ENCODE data around the gene KLHL30.

The KLHL30 gene

GRCh38 chr2:238155761-238156694, 17.6 kb downstream of the KLHL30 start:
- no peak for TF ChIP-seq CTCF (IDR thresholded peaks at IDR 0.05; ENCODE audit: low read depth, low read length)
- H3K4me3 ChIP-seq (ENCODE audit: low read depth, low read length), result no peak overlapping the region

- no peak for TF ChIP-seq CTCF (IDR thresholded peaks at IDR 0.05; ENCODE audit: low read depth, low read length)
- no peak overlapping the region for H3K4me3 ChIP-seq (ENCODE audit: low read depth, low read length)
Observed at GRCh38 chr2:238157506-238158017, 19.1 kb downstream of the KLHL30 start.

- H3K4me3 ChIP-seq (ENCODE audit: low read depth, low read length), result no peak overlapping the region
Observed at GRCh38 chr2:238158018-238158508, 19.6 kb downstream of the KLHL30 start.

GRCh38 chr2:238158509-238159070, 20.1 kb downstream of the KLHL30 start, which contains the start of gene ERFE:
Gene ERFE, plus strand, starts transcription at chr2:238158970. Its CDS starts 38 bp downstream, at chr2:238159008.
- 0 out of 2 replicates have a peak, but pooled peaks have one; percentile 21 for TF ChIP-seq CTCF (IDR thresholded peaks at IDR 0.05; ENCODE audit: low read depth, low read length)
- peak within 1 kb of the TSS; percentile 56 for H3K4me3 ChIP-seq (ENCODE audit: low read depth, low read length)

More at GRCh38 chr2:238158018-238158508, 19.6 kb downstream of the KLHL30 start:
- no peak for TF ChIP-seq CTCF (IDR thresholded peaks at IDR 0.05; ENCODE audit: low read depth, low read length)

- peak overlapping the region; percentile 56 for H3K4me3 ChIP-seq (ENCODE audit: low read depth, low read length)
- no peak for TF ChIP-seq CTCF (IDR thresholded peaks at IDR 0.05; ENCODE audit: low read depth, low read length)
Observed at GRCh38 chr2:238159071-238159539, 20.6 kb downstream of the KLHL30 start.

GRCh38 chr2:238159661-238160205, 21.3 kb downstream of the KLHL30 start:
- TF ChIP-seq CTCF (IDR thresholded peaks at IDR 0.05; ENCODE audit: low read depth, low read length), result no peak
- H3K4me3 ChIP-seq (ENCODE audit: low read depth, low read length), result peak overlapping the region; percentile 56
